GM10847 (cell line): ENCODE measurements around the gene TPST1.

Experiments used
- POLR2A ChIP-seq: IDR thresholded peaks from 2 replicates; pipeline ENCODE4 v1.6.1; 2011; ENCODE audit not compliant: insufficient read length; ENCODE audit errors: extremely low read depth

Gene TPST1

GRCh38 chr7:66185680-66186187, 19.4 kb upstream of the TPST1 start:
- no peak for TF ChIP-seq POLR2A

- no peak for TF ChIP-seq POLR2A
Observed at GRCh38 chr7:66186991-66187390, 18.1 kb upstream of the TPST1 start.

- no peak for TF ChIP-seq POLR2A
Observed at GRCh38 chr7:66187905-66188304, 17.2 kb upstream of the TPST1 start.

GRCh38 chr7:66188645-66189044, 16.5 kb upstream of the TPST1 start:
- TF ChIP-seq POLR2A: no peak

- TF ChIP-seq POLR2A: no peak
Observed at GRCh38 chr7:66189695-66190503, 15.2 kb upstream of the TPST1 start.

GRCh38 chr7:66190504-66190857, 14.7 kb upstream of the TPST1 start:
- no peak for TF ChIP-seq POLR2A

- TF ChIP-seq POLR2A: no peak
Observed at GRCh38 chr7:66193146-66193725, 11.9 kb upstream of the TPST1 start.

- no peak for TF ChIP-seq POLR2A
Observed at GRCh38 chr7:66198469-66198868, 6.7 kb upstream of the TPST1 start.

- TF ChIP-seq POLR2A: no peak
Observed at GRCh38 chr7:66198956-66199355, 6.2 kb upstream of the TPST1 start.

- no peak for TF ChIP-seq POLR2A
Observed at GRCh38 chr7:66202441-66202840, 2.7 kb upstream of the TPST1 start.

GRCh38 chr7:66205741-66206090, 582 bp downstream of the TPST1 start:
- TF ChIP-seq POLR2A: no peak

GRCh38 chr7:66206119-66206933, 1.2 kb downstream of the TPST1 start:
- TF ChIP-seq POLR2A: no peak

GRCh38 chr7:66206934-66207240, 1.8 kb downstream of the TPST1 start:
- no peak for TF ChIP-seq POLR2A

- TF ChIP-seq POLR2A: no peak
Observed at GRCh38 chr7:66207540-66207939, 2.4 kb downstream of the TPST1 start.

GRCh38 chr7:66211429-66211828, 6.3 kb downstream of the TPST1 start:
- no peak for TF ChIP-seq POLR2A

GRCh38 chr7:66213637-66214036, 8.5 kb downstream of the TPST1 start:
- no peak for TF ChIP-seq POLR2A

GRCh38 chr7:66216687-66217086, 11.6 kb downstream of the TPST1 start:
- TF ChIP-seq POLR2A: no peak

- no peak for TF ChIP-seq POLR2A
Observed at GRCh38 chr7:66219805-66220204, 14.7 kb downstream of the TPST1 start.
